GM12872 (cell line): ENCODE data around the gene ZDHHC1.

ENCODE experiments used
- CTCF ChIP-seq: IDR thresholded peaks from 3 replicates; pipeline ENCODE4 v1.5.1; 2011; ENCODE audit warnings: low read depth, mild to moderate bottlenecking, low read length, moderate library complexity; ENCODE audit not compliant: insufficient read depth

ZDHHC1 gene

DNA sequence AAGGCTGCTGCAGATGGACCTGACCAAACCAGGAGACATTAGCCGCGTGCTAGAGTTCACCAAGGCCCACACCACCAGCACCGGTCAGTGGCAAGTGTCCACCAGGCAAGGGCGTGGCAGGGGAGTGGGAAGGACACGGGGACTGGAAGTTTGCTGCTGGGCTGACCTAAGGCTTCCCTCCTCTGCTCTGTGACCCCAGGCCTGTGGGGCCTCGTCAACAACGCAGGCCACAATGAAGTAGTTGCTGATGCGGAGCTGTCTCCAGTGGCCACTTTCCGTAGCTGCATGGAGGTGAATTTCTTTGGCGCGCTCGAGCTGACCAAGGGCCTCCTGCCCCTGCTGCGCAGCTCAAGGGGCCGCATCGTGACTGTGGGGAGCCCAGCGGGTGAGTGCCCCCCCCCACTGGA lies 19.5 kb upstream of the ZDHHC1 start:
- no peak for TF ChIP-seq CTCF

DNA sequence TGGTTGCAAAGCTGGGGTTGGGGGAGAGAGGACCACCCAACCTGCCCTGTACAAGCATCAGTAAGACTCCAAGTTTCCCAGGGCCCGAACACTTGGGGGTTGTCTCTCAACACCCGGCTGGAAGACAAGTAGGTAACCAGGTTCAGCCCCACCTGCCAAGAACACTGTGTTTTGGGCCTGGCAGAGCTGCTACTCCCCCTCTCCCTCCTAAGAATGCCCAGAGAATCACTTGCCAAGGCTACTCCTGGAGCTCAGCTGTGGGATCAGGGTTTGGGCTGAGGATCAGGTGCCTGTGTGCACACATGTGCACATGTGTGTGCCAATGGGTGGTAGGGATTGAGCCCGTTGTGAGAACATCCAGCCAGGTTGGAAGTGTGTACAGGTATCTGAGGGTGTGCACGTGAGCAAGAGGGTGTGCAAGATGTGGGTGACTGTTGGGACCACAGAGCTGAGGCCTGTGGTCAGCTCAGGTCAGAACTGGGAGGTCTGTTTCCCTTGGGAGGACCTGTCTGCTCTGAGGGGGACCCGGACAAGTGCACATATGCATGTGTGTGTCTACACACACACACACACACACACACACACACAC lies 16.9 kb upstream of the ZDHHC1 start:
- TF ChIP-seq CTCF = no peak

DNA sequence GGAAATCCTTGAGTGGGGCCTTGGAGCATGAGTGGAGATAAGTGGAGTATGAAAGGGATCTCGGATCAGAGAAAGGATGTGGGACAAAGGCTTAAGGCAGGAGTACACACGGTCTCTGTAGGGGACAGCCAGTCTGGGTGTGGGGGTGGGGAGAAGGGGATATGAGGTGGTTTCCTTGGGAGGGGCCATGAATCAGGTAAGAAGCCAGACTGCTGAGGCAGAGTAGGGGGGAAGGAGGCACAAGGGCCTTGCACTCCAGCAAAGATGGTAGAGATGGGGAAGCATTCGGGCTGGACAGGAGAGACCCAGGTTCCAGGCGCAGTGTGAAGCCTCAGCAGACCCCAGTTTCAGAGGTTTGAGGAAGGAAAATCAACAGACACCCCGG lies 16.2 kb upstream of the ZDHHC1 start:
- TF ChIP-seq CTCF = no peak

- TF ChIP-seq CTCF = no peak
Measured at GRCh38 chr16:67431775-67432505, 15.7 kb upstream of the ZDHHC1 start.

DNA sequence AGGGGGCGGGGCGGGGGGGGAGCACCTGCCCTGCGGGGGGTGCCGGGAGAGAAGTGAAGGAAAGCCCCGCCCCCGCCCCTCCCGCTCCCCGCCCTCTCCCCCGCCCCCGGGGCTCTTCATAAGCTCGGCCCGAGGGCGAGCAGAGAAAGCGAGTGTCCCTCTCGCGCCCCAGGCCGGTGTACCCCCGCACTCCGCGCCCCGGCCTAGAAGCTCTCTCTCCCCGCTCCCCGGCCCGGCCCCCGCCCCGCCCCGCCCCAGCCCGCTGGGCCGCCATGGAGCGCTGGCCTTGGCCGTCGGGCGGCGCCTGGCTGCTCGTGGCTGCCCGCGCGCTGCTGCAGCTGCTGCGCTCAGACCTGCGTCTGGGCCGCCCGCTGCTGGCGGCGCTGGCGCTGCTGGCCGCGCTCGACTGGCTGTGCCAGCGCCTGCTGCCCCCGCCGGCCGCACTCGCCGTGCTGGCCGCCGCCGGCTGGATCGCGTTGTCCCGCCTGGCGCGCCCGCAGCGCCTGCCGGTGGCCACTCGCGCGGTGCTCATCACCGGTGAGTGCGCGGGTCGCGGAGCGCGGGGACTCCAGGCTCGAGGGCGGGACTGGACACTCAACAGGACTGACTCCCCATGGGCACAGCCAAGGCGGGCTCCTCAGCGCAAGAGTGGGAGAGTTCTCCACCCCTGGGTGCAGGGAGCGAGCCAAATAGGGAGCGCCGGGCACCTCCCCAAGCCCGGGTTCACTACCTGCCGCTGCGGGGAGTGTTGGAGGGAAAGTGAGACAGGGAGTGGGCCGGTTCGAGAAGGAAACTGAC lies 14.9 kb upstream of the ZDHHC1 start, which contains the start of gene HSD11B2:
Gene HSD11B2 (plus strand): TSS at position 145 of the 798 bp plus-strand sequence. CDS start 128 bp downstream, at position 273.
- no peak for TF ChIP-seq CTCF

- no peak for TF ChIP-seq CTCF
Measured at GRCh38 chr16:67430504-67430976, 14.3 kb upstream of the ZDHHC1 start.
